Left lung (tissue), 10 donors: ENCODE data around the gene HGS. TPM values are rescaled to one million over a fixed set of nuclear protein-coding genes. Genes with fewer than 3 reads are reported as not detected.
A peak's percentile ranks its signal among the peaks of the same experiment; 100 is the strongest.
"Not testable (repeated sequence)": the region's sequence is repeated elsewhere in the genome, so short reads cannot be mapped to it uniquely, and the experiment has no call there.

Source experiments
- ATAC-seq: fragments of 200-7000 bp; cut with Tn5 transposase; one replicate; pipeline ENCODE4 v1.9.1; 2020; ENCODE audit warnings: moderate library complexity
- DNase-seq, 4 donors: peaks; one replicate each; pipeline ENCODE4 v3.0.0-alpha.2; 2013 to 2020
- H3K27ac ChIP-seq, 2 donors: fragments of 200-600 bp; sonication (generic) in 1 of 2; one replicate each; pipeline versions ENCODE4 v1.5.0 to v1.8.0; 2020 to 2021
- H3K27me3 ChIP-seq, 2 donors: fragments of 200-600 bp; sonication (generic) in 1 of 2; one replicate each; pipeline versions ENCODE4 v1.5.0 to v1.8.0; 2020 to 2021
- H3K36me3 ChIP-seq, 2 donors: fragments of 200-600 bp; sonication (generic) in 1 of 2; one replicate each; pipeline versions ENCODE4 v1.5.0 to v1.8.0; 2020 to 2021
- H3K4me1 ChIP-seq, 2 donors: fragments of 200-600 bp; one replicate each; pipeline ENCODE4 v1.8.0; 2021
- H3K4me3 ChIP-seq, 2 donors: fragments of 200-600 bp; sonication (generic) in 1 of 2; one replicate each; pipeline versions ENCODE4 v1.5.0 to v1.8.0; 2020 to 2021; ENCODE audit warnings: mild to moderate bottlenecking in 1 of 2
- H3K9me3 ChIP-seq, 2 donors: fragments of 200-600 bp; sonication (generic) in 1 of 2; one replicate each; pipeline versions ENCODE4 v1.5.0 to v1.8.0; 2020 to 2021
- intact Hi-C, 2 donors: fragments of 100-400 bp; cut with DNase I; formaldehyde crosslinking; loops; one replicate each; pipeline versions ENCODE4 v1.11.2 to v1.14.2; 2022
- polyA plus RNA-seq, 6 donors: library from polyadenylated mRNA; unstranded; fragments of 120-200 nt; gene quantifications; one replicate each; pipeline ENCODE4 v1.2.1, GENCODE V29; 2013; ENCODE audit not compliant: insufficient read length in 6 of 6
- total RNA-seq, 2 donors: library from RNA; stranded (reverse); fragmentation: NEBNext Ultra II Directional; extraction: Animal tissue kit (Norgen Biotek cat#: 25700); gene quantifications; one replicate each; pipeline ENCODE4 v1.2.1, GENCODE V29; 2021
- TF ChIP-seq, protein P1 (sequence below), 2 donors: fragments of 200-600 bp; sonication (generic) in 1 of 2; IDR thresholded peaks; one replicate each; pipeline versions ENCODE4 v1.5.0 to v1.8.0; 2021; ENCODE audit warnings: antibody characterized with exemption in 2 of 2
- donor health status: DM: no; HTN: yes; CAD: no.
- donor health status: DM: no; HTN: no; CAD: no.

The HGS gene
- total and polyA plus RNA-seq, 8 donors, result 72.9 to 123 (median 88.2) TPM

DNA sequence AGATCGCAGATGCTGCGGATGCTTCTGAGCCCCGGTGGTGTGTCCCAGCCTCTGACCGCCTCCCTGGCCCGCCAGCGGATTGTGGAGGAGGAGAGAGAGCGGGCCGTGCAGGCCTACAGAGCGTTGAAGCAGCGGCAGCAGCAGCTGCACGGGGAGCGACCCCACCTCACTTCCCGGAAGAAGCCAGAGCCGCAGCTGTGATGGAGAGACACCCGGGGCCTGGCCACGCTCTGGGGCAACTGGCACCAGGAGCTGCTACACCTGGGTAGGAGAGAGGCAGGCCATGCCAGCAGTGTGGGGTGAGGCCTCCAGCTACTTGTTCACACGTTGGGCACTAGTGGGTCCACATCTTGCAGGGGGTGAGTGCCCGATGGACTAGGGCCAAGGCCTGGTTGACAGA, 11.3 kb upstream of the HGS start:
- TF ChIP-seq, protein P1, sequence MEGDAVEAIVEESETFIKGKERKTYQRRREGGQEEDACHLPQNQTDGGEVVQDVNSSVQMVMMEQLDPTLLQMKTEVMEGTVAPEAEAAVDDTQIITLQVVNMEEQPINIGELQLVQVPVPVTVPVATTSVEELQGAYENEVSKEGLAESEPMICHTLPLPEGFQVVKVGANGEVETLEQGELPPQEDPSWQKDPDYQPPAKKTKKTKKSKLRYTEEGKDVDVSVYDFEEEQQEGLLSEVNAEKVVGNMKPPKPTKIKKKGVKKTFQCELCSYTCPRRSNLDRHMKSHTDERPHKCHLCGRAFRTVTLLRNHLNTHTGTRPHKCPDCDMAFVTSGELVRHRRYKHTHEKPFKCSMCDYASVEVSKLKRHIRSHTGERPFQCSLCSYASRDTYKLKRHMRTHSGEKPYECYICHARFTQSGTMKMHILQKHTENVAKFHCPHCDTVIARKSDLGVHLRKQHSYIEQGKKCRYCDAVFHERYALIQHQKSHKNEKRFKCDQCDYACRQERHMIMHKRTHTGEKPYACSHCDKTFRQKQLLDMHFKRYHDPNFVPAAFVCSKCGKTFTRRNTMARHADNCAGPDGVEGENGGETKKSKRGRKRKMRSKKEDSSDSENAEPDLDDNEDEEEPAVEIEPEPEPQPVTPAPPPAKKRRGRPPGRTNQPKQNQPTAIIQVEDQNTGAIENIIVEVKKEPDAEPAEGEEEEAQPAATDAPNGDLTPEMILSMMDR (IDR thresholded peaks at IDR 0.05), result no peak

GRCh38 chr17:81672954-81673353, 10.9 kb upstream of the HGS start:
- no peak for ATAC-seq
- no peak for DNase-seq
- H3K36me3 ChIP-seq, result peaks cover 0 to 68% of the 10 kb centered on the region in 2 donors
- TF ChIP-seq, protein P1 (IDR thresholded peaks at IDR 0.05), result no peak
- no peak overlapping the region for H3K27ac ChIP-seq
- no peaks in the 10 kb centered on the region for H3K27me3 ChIP-seq
- H3K9me3 ChIP-seq, result no peaks in the 10 kb centered on the region
- intact Hi-C loops, result no loop called here
- H3K4me1 ChIP-seq, result peaks cover 3 to 18% of the 10 kb centered on the region in 2 donors
- H3K4me3 ChIP-seq, result no peak overlapping the region

More for the DNA sequence above, 11.3 kb upstream of the HGS start:
- Histone ChIP-seq H3K27me3 (no peaks in the 10 kb centered on the region), H3K4me1 (peaks cover 7 to 23% of the 10 kb centered on the region in 2 donors), H3K36me3 (peaks cover 0 to 68% of the 10 kb centered on the region in 2 donors), H3K27ac (no peak overlapping the region), H3K9me3 (no peaks in the 10 kb centered on the region), H3K4me3 (no peak overlapping the region)
- DNase-seq (no peak), ATAC-seq (no peak)
- intact Hi-C loops, result no loop called here

DNA sequence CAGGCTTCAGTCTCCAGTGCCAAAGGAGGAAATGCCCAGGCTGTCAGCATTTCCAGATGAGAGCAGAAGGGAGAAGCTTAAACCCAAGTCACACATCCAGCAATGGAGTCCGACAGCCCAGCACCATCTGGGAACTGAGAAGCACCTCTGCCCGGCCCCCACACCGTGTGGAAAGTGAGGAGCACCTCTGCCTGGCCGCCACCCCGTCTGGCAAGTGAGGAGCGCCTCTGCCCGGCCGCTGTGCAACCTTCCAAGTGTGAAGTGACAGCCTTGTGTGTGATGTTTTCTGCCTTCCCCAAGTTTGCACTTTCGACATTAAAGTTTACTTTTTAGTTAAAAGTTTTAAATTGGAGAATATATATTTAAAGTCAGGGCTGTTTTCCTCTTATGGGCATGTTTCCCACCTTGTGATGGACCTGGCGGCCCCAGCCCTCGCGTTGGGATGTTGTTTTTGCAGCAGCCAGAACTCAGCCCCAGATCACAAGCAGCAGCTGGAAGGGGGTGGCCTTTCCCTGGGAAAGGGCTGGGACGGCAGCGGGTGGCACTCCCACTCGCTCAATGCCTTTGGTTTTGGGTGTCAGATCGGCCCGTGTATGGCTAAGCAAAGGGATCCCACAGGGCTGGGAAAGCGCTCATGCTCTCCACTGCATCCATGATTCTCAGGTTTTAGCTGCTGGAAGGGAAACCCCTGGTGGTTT, 10.1 kb upstream of the HGS start:
- intact Hi-C loops, result no loop called here
- DNase-seq, result no peak
- H3K27ac ChIP-seq, result no peak overlapping the region
- TF ChIP-seq, protein P1 (IDR thresholded peaks at IDR 0.05), result no peak
- peaks cover 0 to 66% of the 10 kb centered on the region in 2 donors for H3K36me3 ChIP-seq
- H3K27me3 ChIP-seq, result no peaks in the 10 kb centered on the region
- no peak overlapping the region for H3K4me3 ChIP-seq
- H3K9me3 ChIP-seq, result no peaks in the 10 kb centered on the region
- peaks cover 0 to 10% of the 10 kb centered on the region in 2 donors for H3K4me1 ChIP-seq
- no peak for ATAC-seq

- H3K27ac ChIP-seq, DNase-seq, H3K27me3 ChIP-seq, H3K4me3 ChIP-seq, intact Hi-C loops, H3K9me3 ChIP-seq, ATAC-seq, H3K4me1 ChIP-seq: not testable (repeated sequence)
- TF ChIP-seq, protein P1 (IDR thresholded peaks at IDR 0.05), result peak; percentile 59 to 62
- peaks cover 0 to 51% of the 10 kb centered on the region in 2 donors for H3K36me3 ChIP-seq
Measured at GRCh38 chr17:81675515-81676221, 8.1 kb upstream of the HGS start.

DNA sequence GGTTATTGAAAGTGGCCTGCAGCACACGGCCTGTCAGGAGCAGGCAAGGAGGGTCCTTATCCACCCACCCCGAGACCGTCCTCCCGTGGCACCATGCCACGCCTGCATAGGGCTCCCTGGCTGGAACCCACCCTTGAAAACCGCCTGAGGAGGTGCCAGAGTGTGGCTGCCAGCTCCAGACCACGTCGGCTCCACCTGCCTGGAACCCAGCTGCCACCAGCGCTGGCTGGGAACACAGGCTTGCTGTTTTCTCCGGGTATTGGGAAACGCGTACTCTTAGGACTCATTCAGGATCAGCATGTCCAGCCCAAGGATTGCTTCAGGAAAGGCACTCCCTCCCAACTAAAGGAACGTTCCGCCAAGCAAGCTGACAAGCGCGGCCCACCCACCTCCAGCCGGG, 6.9 kb upstream of the HGS start:
- no peak for ATAC-seq

More for the DNA sequence above, 6.9 kb upstream of the HGS start:
- DNase-seq, result no peak
- peaks cover 0 to 48% of the 10 kb centered on the region in 2 donors for H3K36me3 ChIP-seq
- H3K9me3 ChIP-seq, result no peaks in the 10 kb centered on the region
- TF ChIP-seq, protein P1 (IDR thresholded peaks at IDR 0.05), result no peak
- H3K4me3 ChIP-seq, result no peak overlapping the region
- no peaks in the 10 kb centered on the region for H3K27me3 ChIP-seq
- peaks cover 0 to 9% of the 10 kb centered on the region in 2 donors for H3K4me1 ChIP-seq
- intact Hi-C loops, result no loop called here
- H3K27ac ChIP-seq, result no peak overlapping the region
